SK-N-SH (cell line): Measurements from ENCODE around the gene FBF1. TPM values are rescaled to one million over a fixed set of nuclear protein-coding genes. Genes with fewer than 3 reads are reported as not detected.

ENCODE experiments used
- CTCF ChIA-PET: fragments of 300-600, 350-600 bp; formaldehyde crosslinking; extraction: SDS; loops from one replicate; lab custom pipeline; 2021; lab: Yijun Ruan, JAX
- POLR2A ChIA-PET: fragments of 350-600 bp; sonication (Branson Sonifier 250); formaldehyde crosslinking; extraction: SDS; loops from one replicate; lab custom pipeline; 2020; ENCODE audit warnings: antibody characterized with exemption, inconsistent platforms; lab: Yijun Ruan, JAX
- DNase-seq: peaks from one replicate; pipeline ENCODE4 v3.0.0; 2012
- H2AFZ ChIP-seq: fragments of 200-600 bp; sonication (generic); 2 replicates; pipeline ENCODE4 v1.8.1; 2016; ENCODE audit warnings: antibody characterized with exemption, mild to moderate bottlenecking, low read depth
- H3F3A ChIP-seq: fragments of 200-600 bp; sonication (generic); replicated peaks from 2 replicates; pipeline ENCODE3; 2016; ENCODE audit warnings: antibody characterized with exemption, mild to moderate bottlenecking; ENCODE audit not compliant: insufficient read depth
- H3K27ac ChIP-seq, 2 experiments: fragments of 200-500 bp in 1 of 2; fragments of 200-600 bp in 1 of 2; sonication (Bioruptor generic) in 1 of 2; sonication (generic), shearing (Covaris generic) in 1 of 2; 2 replicates each; pipeline versions ENCODE4 v1.5.1 to v1.6.1; 2014 to 2016; ENCODE audit warnings: low read depth in 2 of 2, inconsistent platforms in 1 of 2, low read length in 1 of 2, mild to moderate bottlenecking in 1 of 2, mixed read lengths in 1 of 2
- H3K27me3 ChIP-seq: fragments of 200-600 bp; sonication (generic), shearing (Covaris generic); 2 replicates; pipeline ENCODE4 v1.6.1; 2016; ENCODE audit warnings: mixed run types; ENCODE audit not compliant: insufficient read depth
- H3K36me3 ChIP-seq, 2 experiments: fragments of 200-500 bp in 1 of 2; fragments of 200-600 bp in 1 of 2; sonication (Bioruptor generic) in 1 of 2; sonication (generic) in 1 of 2; replicated peaks in 1 of 2; 2 replicates each; pipeline versions ENCODE3 to v1.5.1; 2014 to 2016; ENCODE audit warnings: low read length in 1 of 2, mild to moderate bottlenecking in 1 of 2; ENCODE audit not compliant: insufficient read depth in 2 of 2, control insufficient read depth in 1 of 2
- H3K4me1 ChIP-seq, 2 experiments: fragments of 200-500 bp in 1 of 2; fragments of 200-600 bp in 1 of 2; sonication (Bioruptor generic) in 1 of 2; sonication (generic), shearing (Covaris generic) in 1 of 2; 2 replicates each; pipeline versions ENCODE4 v1.5.1 to v1.6.1; 2014 to 2016; ENCODE audit warnings: low read depth in 1 of 2, low read length in 1 of 2, mixed run types in 1 of 2; ENCODE audit not compliant: insufficient read depth in 2 of 2, control insufficient read depth in 1 of 2
- H3K4me2 ChIP-seq: fragments of 200-600 bp; sonication (generic), shearing (Covaris generic); 2 replicates; pipeline ENCODE4 v1.6.1; 2017; ENCODE audit warnings: mixed run types
- H3K4me3 ChIP-seq, 2 experiments: fragments of 200-500 bp in 1 of 2; fragments of 200-600 bp in 1 of 2; sonication (Bioruptor generic) in 1 of 2; sonication (generic), shearing (Covaris generic) in 1 of 2; 2 replicates each; pipeline versions ENCODE4 v1.5.1 to v1.8.1; 2014 to 2016; ENCODE audit warnings: low read depth in 2 of 2, inconsistent platforms in 1 of 2, low read length in 1 of 2, mild to moderate bottlenecking in 1 of 2, mixed read lengths in 1 of 2, moderate library complexity in 1 of 2
- H3K79me2 ChIP-seq: fragments of 200-600 bp; sonication (generic); 2 replicates; pipeline ENCODE4 v1.8.1; 2017; ENCODE audit warnings: mild to moderate bottlenecking; ENCODE audit not compliant: insufficient read depth
- H3K9ac ChIP-seq: fragments of 200-600 bp; sonication (generic); 2 replicates; pipeline ENCODE4 v1.6.1; 2017; ENCODE audit warnings: mixed run types
- H3K9me2 ChIP-seq: fragments of 200-600 bp; sonication (generic); 2 replicates; pipeline ENCODE4 v1.6.1; 2017; ENCODE audit warnings: mixed run types
- H3K9me3 ChIP-seq: fragments of 200-600 bp; sonication (generic); 2 replicates; pipeline ENCODE4 v1.6.1; 2017; ENCODE audit warnings: mixed run types, mild to moderate bottlenecking, moderate library complexity
- H4K20me1 ChIP-seq: fragments of 200-600 bp; sonication (generic); 2 replicates; pipeline ENCODE4 v1.6.1; 2017; ENCODE audit warnings: mild to moderate bottlenecking, mixed run types; ENCODE audit not compliant: insufficient read depth
- CTCF ChIP-seq: fragments of 200-600 bp; sonication (generic); IDR thresholded peaks from 2 replicates; pipeline ENCODE4 v1.6.1; 2017; ENCODE audit warnings: antibody characterized with exemption, mild to moderate bottlenecking, moderate library complexity
- EP300 ChIP-seq, 2 experiments: IDR thresholded peaks; 2 replicates each; pipeline versions ENCODE4 v1.4.0 to v1.6.1; 2012; ENCODE audit warnings: borderline replicate concordance in 1 of 2, low read depth in 1 of 2, low read length in 1 of 2
- FOSL2 ChIP-seq: IDR thresholded peaks from 2 replicates; pipeline ENCODE4 v1.4.0; 2012; ENCODE audit warnings: low read depth, mild to moderate bottlenecking, moderate library complexity, borderline replicate concordance
- FOXJ3 ChIP-seq: sonication (generic); formaldehyde crosslinking; IDR thresholded peaks from 2 replicates; pipeline ENCODE4 v1.5.1; 2020; ENCODE audit warnings: mild to moderate bottlenecking, missing genetic modification reagents
- FOXM1 ChIP-seq: IDR thresholded peaks from 2 replicates; pipeline ENCODE4 v1.4.0; 2012; ENCODE audit warnings: low read depth, mild to moderate bottlenecking
- GATA2 ChIP-seq: sonication (generic); formaldehyde crosslinking; IDR thresholded peaks from 2 replicates; pipeline ENCODE4 v1.5.0; 2020; ENCODE audit warnings: mild to moderate bottlenecking, missing genetic modification reagents
- JUND ChIP-seq: IDR thresholded peaks from 2 replicates; pipeline ENCODE4 v1.4.0; 2012
- MAX ChIP-seq: IDR thresholded peaks from 2 replicates; pipeline ENCODE4 v1.4.0; 2012; ENCODE audit warnings: low read depth
- MEF2A ChIP-seq: IDR thresholded peaks from 2 replicates; pipeline ENCODE4 v1.4.0; 2012; ENCODE audit warnings: low read depth, borderline replicate concordance
- MXI1 ChIP-seq: IDR thresholded peaks from 2 replicates; pipeline ENCODE4 v1.6.1; 2012; ENCODE audit warnings: mild to moderate bottlenecking, low read depth, low read length, improper control_type of control experiment
- NFIC ChIP-seq: IDR thresholded peaks from 2 replicates; pipeline ENCODE4 v1.4.0; 2012; ENCODE audit warnings: borderline replicate concordance
- NRF1 ChIP-seq: IDR thresholded peaks from 2 replicates; pipeline ENCODE4 v1.6.1; 2012; ENCODE audit warnings: low read depth, mild to moderate bottlenecking, low read length
- RAD21 ChIP-seq: IDR thresholded peaks from 2 replicates; pipeline ENCODE4 v1.6.1; 2012; ENCODE audit warnings: mild to moderate bottlenecking, low read length
- REST ChIP-seq: IDR thresholded peaks from 2 replicates; pipeline ENCODE4 v1.6.1; 2012; ENCODE audit warnings: mild to moderate bottlenecking, low read depth, low read length, moderate library complexity
- RXRA ChIP-seq: IDR thresholded peaks from 2 replicates; pipeline ENCODE4 v1.4.0; 2012; ENCODE audit warnings: low read depth, mild to moderate bottlenecking, borderline replicate concordance
- SMC3 ChIP-seq: IDR thresholded peaks from 2 replicates; pipeline ENCODE4 v1.6.1; 2012; ENCODE audit warnings: low read depth, low read length, improper control_type of control experiment
- TEAD4 ChIP-seq: IDR thresholded peaks from 2 replicates; pipeline ENCODE4 v1.4.0; 2012; ENCODE audit warnings: mild to moderate bottlenecking, borderline replicate concordance; ENCODE audit not compliant: insufficient read depth
- USF2 ChIP-seq: fragments of 150-350 bp; IDR thresholded peaks from 2 replicates; pipeline ENCODE4 v1.6.1; 2017; ENCODE audit warnings: antibody characterized with exemption, low read length, low read depth, borderline replicate concordance
- YY1 ChIP-seq: IDR thresholded peaks from 2 replicates; pipeline ENCODE4 v1.4.0; 2012; ENCODE audit warnings: low read depth, mild to moderate bottlenecking
- WGBS: methylation state at CpG from one replicate; pipeline ENCODE4 v1.1.6; 2017; ENCODE audit warnings: low lambda C conversion rate; 5-methylcytosine and 5-hydroxymethylcytosine counted together
- polyA plus RNA-seq, 3 experiments: library from polyadenylated mRNA; depleted of rRNA; stranded (reverse); fragments of >200 nt; gene quantifications; 2 replicates each; pipeline ENCODE4 v1.2.3, GENCODE V29; 2012

FBF1 gene
- polyA plus RNA-seq, 1 of the 3 experiments (the other 2 are of a cell fraction): 19.0 TPM

GRCh38 chr17:75893305-75894048 lies 47.4 kb downstream of the FBF1 start:
- H3K79me2 ChIP-seq: peaks cover 32% of the 10 kb centered on the region
- TF ChIP-seq MEF2A (no peak), CTCF (no peak), YY1 (no peak), NFIC (no peak), USF2 (no peak), FOSL2 (no peak), RXRA (no peak), TEAD4 (no peak), MXI1 (no peak), JUND (no peak), REST (no peak), MAX (no peak), FOXM1 (no peak), SMC3 (no peak), NRF1 (no peak), GATA2 (no peak), FOXJ3 (CRISPR knock-in tag) (no peak), RAD21 (no peak), EP300 (IDR thresholded peaks at IDR 0.05; ENCODE audit: borderline replicate concordance in 1 of 2, low read depth in 1 of 2, low read length in 1 of 2) (no peak)
- TF ChIP-seq, all 33 proteins: peak for 0
- POLR2A ChIA-PET: interaction anchor here (1.0 to 1.5 kb wide), 3 partner anchors 14 to 115 kb away, joined by 3 to 4 read pairs (median 4); no protein-coding TSS in a partner anchor
- DNase-seq: no peak
- Histone ChIP-seq H3K27ac (no peak overlapping the region), H3K9ac (no peak overlapping the region), H3K4me1 (peaks cover 9 to 13% of the 10 kb centered on the region in 2 experiments; a peak in 3 of 4 replicates), H4K20me1 (no peaks in the 10 kb centered on the region), H3K9me2 (no peaks in the 10 kb centered on the region), H3K27me3 (no peaks in the 10 kb centered on the region), H3F3A (peaks cover 33% of the 10 kb centered on the region), H3K4me3 (no peak overlapping the region), H2AFZ (no peak overlapping the region), H3K4me2 (no peak overlapping the region), H3K9me3 (no peaks in the 10 kb centered on the region), H3K36me3 (peaks cover 0 to 22% of the 10 kb centered on the region in 2 experiments)
- 95% methylated on average over 17 of the region's 18 CpGs for whole genome bisulfite sequencing
- CTCF ChIA-PET: interaction anchor here (0.9 to 16.0 kb wide), 5 partner anchors 11 to 112 kb away, joined by 3 to 214 read pairs (median 24); partner anchors contain the start of genes MRPL38 and TRIM47
